NCI-H2227 (cell line): ENCODE measurements around the gene TBC1D12.
"Not testable (repeated sequence)": the region's sequence is repeated elsewhere in the genome, so short reads cannot be mapped to it uniquely, and the experiment has no call there.

Experiments used
- DNase-seq: peaks from one replicate; lab custom pipeline; 2025; ENCODE audit not compliant: unreplicated experiment; lab: John Stamatoyannopoulos, UW

Gene TBC1D12

GRCh38 chr10:94542282-94542681, 139.9 kb downstream of the TBC1D12 start:
- DNase-seq, result not testable (repeated sequence)

DNA sequence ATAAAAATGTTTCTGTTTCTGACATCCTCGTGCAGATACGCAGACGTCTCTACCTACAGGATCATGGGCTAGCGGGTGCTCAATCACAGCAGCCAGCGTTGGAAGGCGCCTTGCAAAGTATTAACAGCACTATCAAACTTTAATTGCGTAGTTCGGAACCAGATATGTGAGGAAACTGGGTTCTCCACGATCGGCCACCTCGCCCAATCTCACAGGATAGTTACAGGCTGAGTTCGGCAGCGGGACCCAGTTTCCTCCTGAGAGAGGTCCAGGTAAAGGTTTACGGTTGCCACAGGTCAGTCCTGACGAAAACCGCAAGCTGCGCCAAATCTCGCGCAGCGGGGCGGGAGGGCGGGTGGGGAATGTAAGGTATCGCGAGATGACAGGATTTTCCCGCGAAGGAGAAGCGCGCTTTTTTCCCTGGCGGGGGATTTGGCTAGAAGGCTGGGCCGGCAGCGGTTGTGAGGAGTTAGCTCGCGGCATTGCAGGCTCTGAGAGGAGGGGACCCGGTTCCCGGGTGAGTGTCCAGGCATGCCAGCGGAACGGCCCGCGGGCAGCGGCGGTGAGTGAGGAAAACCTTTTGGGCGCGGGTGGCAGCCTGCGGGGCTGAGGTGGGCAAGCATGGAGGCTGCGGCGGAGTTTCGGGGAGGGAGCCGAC, 143.2 kb downstream of the TBC1D12 start, which contains the start of gene HELLS:
Gene HELLS (plus strand): TSS at position 398 of the 658 bp plus-strand sequence. CDS start 134 bp downstream, at position 532.
- DNase-seq, result peak; percentile 93

DNA sequence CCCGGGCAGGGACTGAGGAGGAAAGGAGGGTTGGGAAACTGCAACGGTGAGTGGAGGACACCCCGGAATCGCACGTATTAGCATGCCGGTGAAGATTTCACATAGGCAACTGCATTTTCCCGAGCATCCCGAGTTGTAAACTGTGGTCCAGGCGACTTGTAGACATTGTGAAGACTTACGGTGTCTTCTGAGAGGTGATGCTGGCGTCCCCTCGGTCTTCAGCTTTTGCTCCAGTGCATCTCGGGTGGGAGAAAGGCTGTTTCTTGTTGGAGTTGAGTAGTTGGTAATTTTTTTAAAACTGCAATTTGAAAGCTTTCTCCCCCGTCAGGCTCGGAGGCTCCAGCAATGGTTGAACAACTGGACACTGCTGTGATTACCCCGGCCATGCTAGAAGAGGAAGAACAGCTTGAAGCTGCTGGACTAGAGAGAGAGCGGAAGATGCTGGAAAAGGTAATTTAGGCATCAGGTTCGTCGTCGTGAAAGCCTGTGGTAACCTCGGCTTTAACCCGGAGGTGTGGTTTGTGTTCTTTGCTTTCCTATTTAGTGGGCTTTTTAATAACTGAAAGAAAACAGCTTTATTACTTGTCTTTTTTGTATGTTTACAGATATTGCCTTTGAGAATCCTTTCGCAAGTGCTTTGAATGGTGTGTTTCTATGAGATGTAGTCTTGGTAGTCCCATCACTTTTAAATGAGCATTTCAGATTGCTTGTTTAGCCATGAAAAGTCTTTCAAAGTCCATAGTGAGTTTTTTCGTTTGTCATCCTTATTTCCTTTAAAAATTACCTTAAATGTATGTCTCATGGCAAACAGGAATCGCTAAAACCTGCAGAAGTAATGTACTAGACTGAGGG, 143.9 kb downstream of the TBC1D12 start:
- peak; percentile 48 for DNase-seq

- no peak for DNase-seq
These were observed 144.5 kb downstream of the TBC1D12 start for GRCh38 chr10:94546901-94547185.

DNA sequence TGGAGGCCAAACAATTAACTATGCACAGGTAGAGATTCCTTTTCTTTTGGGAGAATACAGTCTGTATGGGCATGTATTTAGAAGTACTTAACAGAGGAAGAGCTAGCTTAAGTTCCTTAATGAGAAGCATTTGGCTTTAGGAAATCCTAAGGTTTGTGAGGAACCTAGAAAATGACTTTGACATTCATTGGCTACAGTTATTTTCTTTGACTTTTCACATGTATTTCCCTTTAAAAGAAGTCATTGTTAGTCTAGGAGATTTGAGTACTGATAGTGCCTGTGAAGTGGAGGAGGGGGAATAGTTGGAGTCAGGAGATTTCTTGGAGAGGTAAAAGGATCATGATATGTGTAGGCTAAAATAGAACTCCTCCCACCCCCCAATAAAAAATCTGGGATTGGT, 146.9 kb downstream of the TBC1D12 start:
- no peak for DNase-seq

DNA sequence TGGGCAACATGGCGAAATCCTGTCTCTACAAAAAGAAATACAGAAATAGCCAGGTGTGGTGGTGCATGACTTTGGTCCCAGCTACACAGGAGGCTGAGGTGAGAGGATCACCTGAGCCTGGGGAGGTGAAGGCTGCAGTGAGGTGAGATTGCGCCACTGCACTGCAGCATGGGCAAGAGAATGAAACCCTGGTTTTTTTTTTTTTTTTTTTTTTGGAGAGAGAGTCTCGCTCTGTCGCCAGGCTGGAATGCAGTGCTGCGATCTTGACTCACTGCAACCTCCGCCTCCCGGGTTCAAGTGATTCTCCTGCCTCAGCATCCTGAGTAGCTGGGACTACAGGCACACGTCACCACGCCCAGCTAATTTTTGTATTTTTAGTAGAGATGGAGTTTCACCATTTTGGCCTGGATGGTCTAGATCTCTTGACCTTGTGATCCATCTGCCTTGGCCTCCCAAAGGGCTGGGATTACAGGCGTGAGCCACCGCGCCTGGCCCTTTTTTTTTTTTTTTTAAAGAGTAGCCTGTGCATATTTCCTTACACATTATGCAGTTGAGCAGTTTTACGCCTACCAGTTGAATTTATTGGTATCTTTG, 165.5 kb downstream of the TBC1D12 start:
- not testable (repeated sequence) for DNase-seq

- no peak for DNase-seq
These were observed 168.7 kb downstream of the TBC1D12 start for GRCh38 chr10:94571081-94571480.

GRCh38 chr10:94571528-94571927, 169.2 kb downstream of the TBC1D12 start:
- no peak for DNase-seq

DNA sequence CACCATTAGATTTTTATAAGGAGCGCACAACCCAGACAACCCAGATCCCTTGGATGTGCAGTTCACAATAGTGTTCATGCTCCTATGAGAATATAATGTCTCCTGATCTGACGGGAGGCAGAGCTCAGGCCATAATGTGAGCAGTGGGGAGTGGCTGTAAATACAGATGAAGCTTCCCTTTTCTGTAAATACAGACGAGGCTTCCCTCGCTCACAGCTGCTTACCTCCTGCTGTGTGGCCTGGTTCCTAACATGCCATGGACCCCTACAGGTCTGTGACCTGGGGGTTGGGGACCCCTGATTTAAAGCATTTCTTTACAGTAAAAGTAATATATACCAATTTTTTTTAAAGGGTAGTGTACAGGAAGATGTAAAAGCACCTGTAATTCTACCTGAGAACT, 176.4 kb downstream of the TBC1D12 start:
- no peak for DNase-seq

DNA sequence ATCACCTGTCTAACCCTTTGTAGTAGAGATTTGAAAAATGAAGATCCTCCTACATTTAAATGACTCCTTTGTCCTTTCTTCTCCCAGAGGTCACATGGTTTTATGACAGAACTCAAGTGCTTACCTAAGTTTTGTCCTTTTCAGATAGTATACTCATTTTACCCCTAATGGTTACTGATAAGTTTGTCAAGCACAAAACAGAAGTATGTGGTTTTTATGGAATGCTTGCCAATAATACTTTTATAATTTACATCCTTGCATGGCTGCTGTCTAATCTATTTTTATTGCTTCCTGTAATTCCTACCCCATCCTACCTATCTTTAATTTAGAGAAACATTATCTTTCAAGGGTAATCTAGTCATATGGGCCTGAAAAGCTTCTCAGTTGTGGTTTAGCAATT, 180.8 kb downstream of the TBC1D12 start:
- no peak for DNase-seq
